SK-N-SH (cell line): ENCODE measurements around the gene MXRA8. TPM values are rescaled to one million over a fixed set of nuclear protein-coding genes. Genes with fewer than 3 reads are reported as not detected.

ENCODE experiments used
- CTCF ChIA-PET: fragments of 300-600, 350-600 bp; formaldehyde crosslinking; extraction: SDS; loops from one replicate; lab custom pipeline; 2021; lab: Yijun Ruan, JAX
- POLR2A ChIA-PET: fragments of 350-600 bp; sonication (Branson Sonifier 250); formaldehyde crosslinking; extraction: SDS; loops from one replicate; lab custom pipeline; 2020; ENCODE audit warnings: antibody characterized with exemption, inconsistent platforms; lab: Yijun Ruan, JAX
- DNase-seq: peaks from one replicate; pipeline ENCODE4 v3.0.0; 2012
- H2AFZ ChIP-seq: fragments of 200-600 bp; sonication (generic); 2 replicates; pipeline ENCODE4 v1.8.1; 2016; ENCODE audit warnings: antibody characterized with exemption, mild to moderate bottlenecking, low read depth
- H3F3A ChIP-seq: fragments of 200-600 bp; sonication (generic); replicated peaks from 2 replicates; pipeline ENCODE3; 2016; ENCODE audit warnings: antibody characterized with exemption, mild to moderate bottlenecking; ENCODE audit not compliant: insufficient read depth
- H3K27ac ChIP-seq, 2 experiments: fragments of 200-500 bp in 1 of 2; fragments of 200-600 bp in 1 of 2; sonication (Bioruptor generic) in 1 of 2; sonication (generic), shearing (Covaris generic) in 1 of 2; 2 replicates each; pipeline versions ENCODE4 v1.5.1 to v1.6.1; 2014 to 2016; ENCODE audit warnings: low read depth in 2 of 2, inconsistent platforms in 1 of 2, low read length in 1 of 2, mild to moderate bottlenecking in 1 of 2, mixed read lengths in 1 of 2
- H3K27me3 ChIP-seq: fragments of 200-600 bp; sonication (generic), shearing (Covaris generic); 2 replicates; pipeline ENCODE4 v1.6.1; 2016; ENCODE audit warnings: mixed run types; ENCODE audit not compliant: insufficient read depth
- H3K36me3 ChIP-seq, 2 experiments: fragments of 200-500 bp in 1 of 2; fragments of 200-600 bp in 1 of 2; sonication (Bioruptor generic) in 1 of 2; sonication (generic) in 1 of 2; replicated peaks in 1 of 2; 2 replicates each; pipeline versions ENCODE3 to v1.5.1; 2014 to 2016; ENCODE audit warnings: low read length in 1 of 2, mild to moderate bottlenecking in 1 of 2; ENCODE audit not compliant: insufficient read depth in 2 of 2, control insufficient read depth in 1 of 2
- H3K4me1 ChIP-seq, 2 experiments: fragments of 200-500 bp in 1 of 2; fragments of 200-600 bp in 1 of 2; sonication (Bioruptor generic) in 1 of 2; sonication (generic), shearing (Covaris generic) in 1 of 2; 2 replicates each; pipeline versions ENCODE4 v1.5.1 to v1.6.1; 2014 to 2016; ENCODE audit warnings: low read depth in 1 of 2, low read length in 1 of 2, mixed run types in 1 of 2; ENCODE audit not compliant: insufficient read depth in 2 of 2, control insufficient read depth in 1 of 2
- H3K4me2 ChIP-seq: fragments of 200-600 bp; sonication (generic), shearing (Covaris generic); 2 replicates; pipeline ENCODE4 v1.6.1; 2017; ENCODE audit warnings: mixed run types
- H3K4me3 ChIP-seq, 2 experiments: fragments of 200-500 bp in 1 of 2; fragments of 200-600 bp in 1 of 2; sonication (Bioruptor generic) in 1 of 2; sonication (generic), shearing (Covaris generic) in 1 of 2; 2 replicates each; pipeline versions ENCODE4 v1.5.1 to v1.8.1; 2014 to 2016; ENCODE audit warnings: low read depth in 2 of 2, inconsistent platforms in 1 of 2, low read length in 1 of 2, mild to moderate bottlenecking in 1 of 2, mixed read lengths in 1 of 2, moderate library complexity in 1 of 2
- H3K79me2 ChIP-seq: fragments of 200-600 bp; sonication (generic); 2 replicates; pipeline ENCODE4 v1.8.1; 2017; ENCODE audit warnings: mild to moderate bottlenecking; ENCODE audit not compliant: insufficient read depth
- H3K9ac ChIP-seq: fragments of 200-600 bp; sonication (generic); 2 replicates; pipeline ENCODE4 v1.6.1; 2017; ENCODE audit warnings: mixed run types
- H3K9me2 ChIP-seq: fragments of 200-600 bp; sonication (generic); 2 replicates; pipeline ENCODE4 v1.6.1; 2017; ENCODE audit warnings: mixed run types
- H3K9me3 ChIP-seq: fragments of 200-600 bp; sonication (generic); 2 replicates; pipeline ENCODE4 v1.6.1; 2017; ENCODE audit warnings: mixed run types, mild to moderate bottlenecking, moderate library complexity
- H4K20me1 ChIP-seq: fragments of 200-600 bp; sonication (generic); 2 replicates; pipeline ENCODE4 v1.6.1; 2017; ENCODE audit warnings: mild to moderate bottlenecking, mixed run types; ENCODE audit not compliant: insufficient read depth
- CTCF ChIP-seq: fragments of 200-600 bp; sonication (generic); IDR thresholded peaks from 2 replicates; pipeline ENCODE4 v1.6.1; 2017; ENCODE audit warnings: antibody characterized with exemption, mild to moderate bottlenecking, moderate library complexity
- EP300 ChIP-seq, 2 experiments: IDR thresholded peaks; 2 replicates each; pipeline versions ENCODE4 v1.4.0 to v1.6.1; 2012; ENCODE audit warnings: borderline replicate concordance in 1 of 2, low read depth in 1 of 2, low read length in 1 of 2
- EZH2phosphoT487 ChIP-seq: fragments of 200-600 bp; sonication (generic); IDR thresholded peaks from 2 replicates; pipeline ENCODE4 v1.6.1; 2017; ENCODE audit warnings: low read depth, mixed run types, mild to moderate bottlenecking, antibody characterized with exemption, moderate library complexity, borderline replicate concordance
- FOSL2 ChIP-seq: IDR thresholded peaks from 2 replicates; pipeline ENCODE4 v1.4.0; 2012; ENCODE audit warnings: low read depth, mild to moderate bottlenecking, moderate library complexity, borderline replicate concordance
- FOXJ3 ChIP-seq: sonication (generic); formaldehyde crosslinking; IDR thresholded peaks from 2 replicates; pipeline ENCODE4 v1.5.1; 2020; ENCODE audit warnings: mild to moderate bottlenecking, missing genetic modification reagents
- GABPA ChIP-seq: IDR thresholded peaks from 2 replicates; pipeline ENCODE4 v1.4.0; 2012; ENCODE audit warnings: low read depth, mild to moderate bottlenecking
- GATA2 ChIP-seq: sonication (generic); formaldehyde crosslinking; IDR thresholded peaks from 2 replicates; pipeline ENCODE4 v1.5.0; 2020; ENCODE audit warnings: mild to moderate bottlenecking, missing genetic modification reagents
- IRF3 ChIP-seq: fragments of 150-350 bp; IDR thresholded peaks from 2 replicates; pipeline ENCODE4 v1.6.1; 2016; ENCODE audit warnings: mild to moderate bottlenecking, low read depth, low read length
- JUND ChIP-seq: IDR thresholded peaks from 2 replicates; pipeline ENCODE4 v1.4.0; 2012
- MEF2A ChIP-seq: IDR thresholded peaks from 2 replicates; pipeline ENCODE4 v1.4.0; 2012; ENCODE audit warnings: low read depth, borderline replicate concordance
- NFIC ChIP-seq: IDR thresholded peaks from 2 replicates; pipeline ENCODE4 v1.4.0; 2012; ENCODE audit warnings: borderline replicate concordance
- NRF1 ChIP-seq: IDR thresholded peaks from 2 replicates; pipeline ENCODE4 v1.6.1; 2012; ENCODE audit warnings: low read depth, mild to moderate bottlenecking, low read length
- PBX3 ChIP-seq: IDR thresholded peaks from 2 replicates; pipeline ENCODE4; 2012
- RAD21 ChIP-seq: IDR thresholded peaks from 2 replicates; pipeline ENCODE4 v1.6.1; 2012; ENCODE audit warnings: mild to moderate bottlenecking, low read length
- RCOR1 ChIP-seq: fragments of 150-350 bp; IDR thresholded peaks from 2 replicates; pipeline ENCODE4 v1.6.1; 2017; ENCODE audit warnings: antibody characterized with exemption, low read length
- REST ChIP-seq: IDR thresholded peaks from 2 replicates; pipeline ENCODE4 v1.6.1; 2012; ENCODE audit warnings: mild to moderate bottlenecking, low read depth, low read length, moderate library complexity
- RXRA ChIP-seq: IDR thresholded peaks from 2 replicates; pipeline ENCODE4 v1.4.0; 2012; ENCODE audit warnings: low read depth, mild to moderate bottlenecking, borderline replicate concordance
- SMC3 ChIP-seq: IDR thresholded peaks from 2 replicates; pipeline ENCODE4 v1.6.1; 2012; ENCODE audit warnings: low read depth, low read length, improper control_type of control experiment
- TAF1 ChIP-seq: IDR thresholded peaks from 2 replicates; pipeline ENCODE4 v1.6.1; 2012; ENCODE audit warnings: low read depth, mild to moderate bottlenecking, low read length, moderate library complexity, borderline replicate concordance
- TCF12 ChIP-seq: IDR thresholded peaks from 2 replicates; pipeline ENCODE4 v1.4.0; 2012
- USF2 ChIP-seq: fragments of 150-350 bp; IDR thresholded peaks from 2 replicates; pipeline ENCODE4 v1.6.1; 2017; ENCODE audit warnings: antibody characterized with exemption, low read length, low read depth, borderline replicate concordance
- YY1 ChIP-seq: IDR thresholded peaks from 2 replicates; pipeline ENCODE4 v1.4.0; 2012; ENCODE audit warnings: low read depth, mild to moderate bottlenecking
- ZBTB33 ChIP-seq: IDR thresholded peaks from 2 replicates; pipeline ENCODE4 v1.4.0; 2012; ENCODE audit warnings: low read depth, borderline replicate concordance
- WGBS: methylation state at CpG from one replicate; pipeline ENCODE4 v1.1.6; 2017; ENCODE audit warnings: low lambda C conversion rate; 5-methylcytosine and 5-hydroxymethylcytosine counted together
- polyA plus RNA-seq, 3 experiments: library from polyadenylated mRNA; depleted of rRNA; stranded (reverse); fragments of >200 nt; gene quantifications; 2 replicates each; pipeline ENCODE4 v1.2.3, GENCODE V29; 2012

MXRA8 gene
- polyA plus RNA-seq, 1 of the 3 experiments (the other 2 are of a cell fraction): 2.5 TPM

GRCh38 chr1:1318131-1318652 lies 40.2 kb downstream of the MXRA8 start:
- H3K27me3 ChIP-seq: no peaks in the 10 kb centered on the region
- no peak overlapping the region for H3K4me3 ChIP-seq
- H2AFZ ChIP-seq: no peak overlapping the region
- H3K27ac ChIP-seq: peak overlapping the region in 1 of 2 experiments; percentile 86; a peak in 2 of 4 replicates
- ChIA-PET CTCF (interaction anchor here (1.0 kb wide), 1 partner anchor 8 kb away, joined by 3 read pairs; no protein-coding TSS in a partner anchor), POLR2A (no interaction called here)
- H3K79me2 ChIP-seq: peaks cover 73% of the 10 kb centered on the region
- peak overlapping the region; percentile 44; the same call in 1 of the 2 replicates for H3K4me2 ChIP-seq
- H3F3A ChIP-seq: peaks cover 14% of the 10 kb centered on the region
- peaks cover 56% of the 10 kb centered on the region for H4K20me1 ChIP-seq
- H3K9ac ChIP-seq: peak overlapping the region; percentile 10; the same call in 1 of the 2 replicates
- peaks cover 4 to 8% of the 10 kb centered on the region in 2 experiments; a peak in 2 of 4 replicates for H3K4me1 ChIP-seq
- no peak for DNase-seq
- WGBS: 43% methylated on average over 9 of the region's 9 CpGs
- peaks cover 12 to 52% of the 10 kb centered on the region in 2 experiments for H3K36me3 ChIP-seq
- no peaks in the 10 kb centered on the region for H3K9me3 ChIP-seq
- H3K9me2 ChIP-seq: no peaks in the 10 kb centered on the region
- TF ChIP-seq REST (no peak), FOXJ3 (CRISPR knock-in tag) (no peak), IRF3 (no peak), EP300 (IDR thresholded peaks at IDR 0.05; ENCODE audit: borderline replicate concordance in 1 of 2, low read depth in 1 of 2, low read length in 1 of 2) (no peak), FOSL2 (peak; percentile 71), YY1 (no peak), TCF12 (peak; percentile 29; the same call in 1 of the 2 replicates), NFIC (peak; percentile 58), ZBTB33 (0 out of 2 replicates have a peak, but pooled peaks have one; percentile 12), RXRA (no peak), CTCF (no peak), RCOR1 (no peak), GATA2 (no peak), JUND (peak; percentile 64; the same call in 1 of the 2 replicates), EZH2phosphoT487 (no peak), SMC3 (no peak), TAF1 (no peak), GABPA (no peak), NRF1 (no peak), USF2 (no peak), PBX3 (no peak), RAD21 (no peak), MEF2A (no peak)
